ENCODE data around the gene XRCC6.

- no peak for TF ChIP-seq POLR2A (IDR thresholded peaks at IDR 0.05)
- TF ChIP-seq CTCF (IDR thresholded peaks at IDR 0.05) = peak in 4 of 5 experiments; percentile 25 to 59 (median 30)
Observed at GRCh38 chr22:41576877-41577276, 44.2 kb upstream of the XRCC6 start.
